GM21825 (cell line): Measurements from ENCODE around the gene ELAPOR1.

Source experiments
- ATAC-seq: cut with Tn5 transposase; IDR thresholded peaks from one replicate; pipeline ENCODE4 v1.9.1; 2021; ENCODE audit warnings: mild to moderate bottlenecking, moderate library complexity; ENCODE audit not compliant: unreplicated experiment

ELAPOR1 gene, protein sequence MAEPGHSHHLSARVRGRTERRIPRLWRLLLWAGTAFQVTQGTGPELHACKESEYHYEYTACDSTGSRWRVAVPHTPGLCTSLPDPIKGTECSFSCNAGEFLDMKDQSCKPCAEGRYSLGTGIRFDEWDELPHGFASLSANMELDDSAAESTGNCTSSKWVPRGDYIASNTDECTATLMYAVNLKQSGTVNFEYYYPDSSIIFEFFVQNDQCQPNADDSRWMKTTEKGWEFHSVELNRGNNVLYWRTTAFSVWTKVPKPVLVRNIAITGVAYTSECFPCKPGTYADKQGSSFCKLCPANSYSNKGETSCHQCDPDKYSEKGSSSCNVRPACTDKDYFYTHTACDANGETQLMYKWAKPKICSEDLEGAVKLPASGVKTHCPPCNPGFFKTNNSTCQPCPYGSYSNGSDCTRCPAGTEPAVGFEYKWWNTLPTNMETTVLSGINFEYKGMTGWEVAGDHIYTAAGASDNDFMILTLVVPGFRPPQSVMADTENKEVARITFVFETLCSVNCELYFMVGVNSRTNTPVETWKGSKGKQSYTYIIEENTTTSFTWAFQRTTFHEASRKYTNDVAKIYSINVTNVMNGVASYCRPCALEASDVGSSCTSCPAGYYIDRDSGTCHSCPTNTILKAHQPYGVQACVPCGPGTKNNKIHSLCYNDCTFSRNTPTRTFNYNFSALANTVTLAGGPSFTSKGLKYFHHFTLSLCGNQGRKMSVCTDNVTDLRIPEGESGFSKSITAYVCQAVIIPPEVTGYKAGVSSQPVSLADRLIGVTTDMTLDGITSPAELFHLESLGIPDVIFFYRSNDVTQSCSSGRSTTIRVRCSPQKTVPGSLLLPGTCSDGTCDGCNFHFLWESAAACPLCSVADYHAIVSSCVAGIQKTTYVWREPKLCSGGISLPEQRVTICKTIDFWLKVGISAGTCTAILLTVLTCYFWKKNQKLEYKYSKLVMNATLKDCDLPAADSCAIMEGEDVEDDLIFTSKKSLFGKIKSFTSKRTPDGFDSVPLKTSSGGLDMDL

GRCh38 chr1:109113590-109114341 is at the start of gene ELAPOR1:
Gene ELAPOR1, plus strand, starts transcription at chr1:109114115. Its CDS starts 69 bp downstream, at chr1:109114184.
- ATAC-seq = peak; percentile 43

DNA sequence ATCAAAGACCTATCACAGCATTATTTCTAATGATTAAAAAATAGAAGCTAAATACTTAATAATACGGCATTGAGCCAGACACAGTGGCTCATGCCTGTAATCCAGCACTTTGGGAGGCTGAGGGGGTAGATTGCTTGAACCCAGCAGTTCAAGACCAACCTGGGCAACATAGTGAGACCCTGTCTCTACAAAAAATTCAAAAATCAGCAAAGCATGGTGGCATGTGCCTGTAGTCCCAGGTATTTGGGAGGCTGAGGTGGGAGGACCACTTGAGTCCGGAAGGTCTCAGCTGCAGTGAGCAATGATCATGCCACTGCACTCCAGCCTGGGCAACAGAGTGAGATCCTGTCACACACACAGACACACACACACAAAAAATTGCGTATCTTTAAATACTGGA is 48.8 kb upstream of the ELAPOR1 start:
- no peak for ATAC-seq

- ATAC-seq = no peak
These were observed 46.0 kb upstream of the ELAPOR1 start for GRCh38 chr1:109067883-109068282.

DNA sequence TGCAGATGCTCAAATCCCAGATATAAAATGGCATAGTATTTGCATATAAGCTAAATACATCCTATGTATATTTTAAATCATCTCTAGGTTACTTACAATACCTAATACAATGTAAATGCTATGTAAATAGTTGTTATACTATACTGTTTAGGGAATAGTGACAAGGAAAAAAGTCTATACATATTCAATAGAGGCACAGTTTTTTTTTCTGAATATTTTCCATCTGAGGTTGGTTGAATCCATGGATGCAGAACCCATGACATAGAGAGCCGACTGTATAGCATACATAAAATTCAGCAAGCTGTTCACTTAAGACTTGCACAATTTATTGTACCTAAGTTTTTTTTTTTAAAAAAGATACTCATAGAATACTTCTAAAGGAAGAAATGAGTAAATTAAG is 44.6 kb upstream of the ELAPOR1 start:
- no peak for ATAC-seq

GRCh38 chr1:109075531-109076490 is 38.1 kb upstream of the ELAPOR1 start, which contains the start of gene TAF13:
Gene TAF13, minus strand, starts transcription at chr1:109076003. Its CDS starts 56 bp downstream, at chr1:109075947.
- peak; percentile 99 for ATAC-seq

GRCh38 chr1:109078317-109078716 is 35.6 kb upstream of the ELAPOR1 start:
- ATAC-seq = no peak

- no peak for ATAC-seq
These were observed 34.7 kb upstream of the ELAPOR1 start for GRCh38 chr1:109079240-109079622.

- no peak for ATAC-seq
These were observed 33.4 kb upstream of the ELAPOR1 start for GRCh38 chr1:109080441-109081082.

- no peak for ATAC-seq
These were observed 30.4 kb upstream of the ELAPOR1 start for GRCh38 chr1:109083501-109083900.

GRCh38 chr1:109083923-109084322 is 30.0 kb upstream of the ELAPOR1 start:
- no peak for ATAC-seq

- no peak for ATAC-seq
These were observed 29.1 kb upstream of the ELAPOR1 start for GRCh38 chr1:109084563-109085517.

DNA sequence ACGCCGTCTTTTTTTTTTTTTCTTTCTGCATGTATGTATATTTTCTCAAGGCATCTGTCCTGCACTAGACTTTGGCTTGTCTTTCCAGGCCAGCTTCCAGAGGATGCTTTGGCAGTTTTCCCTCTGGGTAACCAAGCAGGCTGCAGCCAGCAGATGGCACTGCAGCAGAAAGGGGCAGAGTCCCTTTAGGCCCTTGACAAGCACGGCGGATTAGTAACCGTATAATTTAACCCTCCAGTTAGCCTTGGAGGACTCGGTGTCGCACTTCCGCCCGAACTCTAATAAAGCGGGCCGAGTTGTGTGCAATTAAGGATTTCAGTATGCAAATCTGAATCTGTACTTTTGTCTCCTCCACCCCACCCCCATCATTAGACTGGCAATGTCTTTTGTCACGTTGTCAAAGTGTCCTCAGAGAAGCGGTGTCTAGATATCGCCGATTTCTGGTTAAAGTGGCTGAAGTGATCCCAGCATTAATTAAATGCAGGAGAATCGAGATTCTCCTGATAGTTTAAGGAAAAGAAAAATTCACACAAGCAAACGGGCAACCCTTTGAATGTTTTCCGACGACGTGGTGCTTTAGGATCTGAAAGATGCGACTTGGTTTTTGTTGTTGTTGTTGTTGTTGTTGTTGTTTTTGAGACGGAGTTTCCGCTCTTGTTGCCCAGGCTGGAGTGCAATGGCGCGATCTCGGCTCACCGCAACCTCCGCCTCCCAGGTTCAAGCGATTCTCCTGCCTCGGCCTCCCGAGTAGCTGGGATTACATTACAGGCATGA is 24.5 kb upstream of the ELAPOR1 start:
- ATAC-seq = no peak

- ATAC-seq = peak; percentile 88
These were observed 23.5 kb upstream of the ELAPOR1 start, which contains the start of gene TMEM167B for GRCh38 chr1:109090196-109091077. Gene TMEM167B, plus strand, starts transcription at chr1:109090764. Its CDS starts 109 bp downstream, at chr1:109090873.

DNA sequence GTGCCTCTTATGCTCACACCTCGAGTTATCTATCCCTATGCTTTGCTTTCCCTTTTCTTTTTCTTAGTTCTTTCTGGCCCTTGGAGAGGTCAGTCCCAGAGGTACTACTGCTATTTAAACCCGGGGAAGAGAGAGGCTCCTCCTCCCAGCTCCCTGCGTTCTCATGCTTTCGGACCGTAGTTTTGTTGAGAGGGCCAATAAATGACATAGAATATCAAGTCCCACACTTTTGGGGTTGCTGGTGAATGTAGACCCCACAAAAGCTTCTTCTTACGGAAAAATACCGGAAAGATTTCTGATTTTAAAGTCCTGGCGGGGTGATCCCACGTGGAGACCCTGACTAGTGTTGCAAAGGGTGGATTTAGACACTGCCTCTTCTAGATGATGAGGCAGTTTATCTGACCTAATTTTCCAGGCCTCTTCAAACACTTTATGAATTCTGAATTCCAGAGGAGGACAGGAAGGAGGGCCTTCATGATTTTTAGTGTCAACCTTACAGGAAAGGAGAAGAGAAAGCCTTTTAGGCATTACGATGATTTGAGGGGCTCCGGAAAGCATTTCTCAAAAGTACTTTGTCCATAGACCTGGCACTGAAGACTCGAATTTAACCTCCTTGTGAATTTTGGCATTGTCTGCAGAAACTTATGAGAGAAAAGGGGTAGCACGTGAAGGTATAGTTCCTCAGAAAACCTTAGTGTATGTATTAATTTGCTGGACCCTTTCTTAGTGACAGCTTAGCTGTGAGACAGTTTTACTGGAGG is 22.7 kb upstream of the ELAPOR1 start:
- peak; percentile 41 for ATAC-seq

DNA sequence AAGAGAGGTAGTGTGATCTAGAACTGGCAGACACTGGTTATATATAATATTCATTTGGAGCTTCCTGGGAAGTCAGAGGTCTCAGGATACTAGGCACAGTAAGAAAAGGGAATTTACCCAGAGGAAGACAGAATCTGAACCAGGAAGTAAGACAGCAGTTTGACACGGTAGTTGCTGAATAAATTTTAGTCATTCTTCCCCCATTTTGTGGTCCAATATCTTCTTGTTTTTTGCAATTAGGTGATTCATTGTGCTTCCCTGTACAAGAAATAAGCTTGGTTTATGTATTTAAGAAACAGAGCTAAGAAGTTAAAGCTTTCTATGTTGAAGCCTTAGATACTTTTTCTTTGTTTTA is 22.1 kb upstream of the ELAPOR1 start:
- no peak for ATAC-seq
